NCI-H1417 treated with DMSO at 0.1 percent for 48 hours (cell line): ENCODE results near the gene KISS1R.
"Not testable (repeated sequence)": the region's sequence is repeated elsewhere in the genome, so short reads cannot be mapped to it uniquely, and the experiment has no call there.

Experiments used
- DNase-seq: peaks from one replicate; lab custom pipeline; 2025; lab: John Stamatoyannopoulos, UW

Gene KISS1R

DNA sequence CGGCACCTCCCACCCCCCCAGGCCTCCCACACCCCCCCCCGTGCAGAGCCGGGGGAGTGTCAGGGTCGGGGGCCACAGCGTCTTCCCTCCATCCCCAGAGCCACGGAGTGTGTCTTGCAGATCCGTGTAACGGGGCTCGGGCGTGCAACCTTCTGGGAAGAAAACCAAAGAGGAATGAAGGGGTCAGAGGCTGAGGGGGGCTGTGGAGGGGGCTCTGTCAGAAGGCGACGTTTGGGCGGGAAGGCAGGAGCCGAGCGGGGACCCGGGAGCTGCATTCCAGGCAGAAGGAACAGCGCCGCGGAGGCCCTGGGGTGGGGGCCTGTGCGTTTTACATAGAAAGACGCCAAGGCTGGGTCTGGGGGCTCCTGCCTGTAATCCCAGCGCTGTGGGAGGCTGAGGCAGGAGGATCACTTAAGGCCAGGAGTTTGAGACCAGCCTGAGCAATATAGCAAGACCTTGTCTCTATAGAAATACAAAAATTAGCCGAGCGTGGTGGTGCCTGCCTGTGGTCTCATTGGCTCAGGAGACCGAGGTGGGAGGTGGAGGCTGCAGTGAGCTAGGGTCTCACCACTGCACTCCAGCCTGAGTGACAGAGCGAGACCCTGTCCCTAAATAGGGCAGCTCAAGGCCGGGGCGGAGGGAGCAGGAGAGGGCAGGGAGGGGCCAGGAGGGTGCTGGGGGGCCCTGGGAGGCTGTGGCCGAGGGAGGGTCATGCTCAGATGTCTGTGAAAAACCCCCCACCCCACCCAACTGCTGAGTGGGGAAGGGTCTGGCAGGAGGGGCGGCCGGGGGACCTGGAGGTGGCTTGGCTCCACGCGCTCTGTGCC is 36.5 kb downstream of the KISS1R start:
- no peak for DNase-seq

DNA sequence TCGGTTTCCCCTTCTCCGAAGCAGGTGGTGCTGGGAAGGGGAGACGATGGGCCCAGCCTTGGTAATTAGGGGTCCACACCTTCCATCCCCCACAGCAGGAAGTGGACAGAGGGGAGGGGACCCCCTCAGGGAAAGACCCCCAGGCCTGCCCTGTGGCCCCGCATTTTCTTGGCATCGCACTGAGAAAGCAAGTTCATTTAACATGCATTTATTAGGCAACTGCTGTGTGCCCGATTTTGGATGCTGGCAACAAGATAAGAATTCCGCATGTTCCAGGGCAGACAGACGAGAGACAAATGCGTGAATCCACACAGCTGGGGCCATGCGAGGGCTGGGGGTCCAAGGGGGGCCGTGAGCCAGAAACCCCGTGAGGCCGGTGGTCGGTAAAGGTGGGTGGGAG is 37.1 kb downstream of the KISS1R start:
- no peak for DNase-seq

DNA sequence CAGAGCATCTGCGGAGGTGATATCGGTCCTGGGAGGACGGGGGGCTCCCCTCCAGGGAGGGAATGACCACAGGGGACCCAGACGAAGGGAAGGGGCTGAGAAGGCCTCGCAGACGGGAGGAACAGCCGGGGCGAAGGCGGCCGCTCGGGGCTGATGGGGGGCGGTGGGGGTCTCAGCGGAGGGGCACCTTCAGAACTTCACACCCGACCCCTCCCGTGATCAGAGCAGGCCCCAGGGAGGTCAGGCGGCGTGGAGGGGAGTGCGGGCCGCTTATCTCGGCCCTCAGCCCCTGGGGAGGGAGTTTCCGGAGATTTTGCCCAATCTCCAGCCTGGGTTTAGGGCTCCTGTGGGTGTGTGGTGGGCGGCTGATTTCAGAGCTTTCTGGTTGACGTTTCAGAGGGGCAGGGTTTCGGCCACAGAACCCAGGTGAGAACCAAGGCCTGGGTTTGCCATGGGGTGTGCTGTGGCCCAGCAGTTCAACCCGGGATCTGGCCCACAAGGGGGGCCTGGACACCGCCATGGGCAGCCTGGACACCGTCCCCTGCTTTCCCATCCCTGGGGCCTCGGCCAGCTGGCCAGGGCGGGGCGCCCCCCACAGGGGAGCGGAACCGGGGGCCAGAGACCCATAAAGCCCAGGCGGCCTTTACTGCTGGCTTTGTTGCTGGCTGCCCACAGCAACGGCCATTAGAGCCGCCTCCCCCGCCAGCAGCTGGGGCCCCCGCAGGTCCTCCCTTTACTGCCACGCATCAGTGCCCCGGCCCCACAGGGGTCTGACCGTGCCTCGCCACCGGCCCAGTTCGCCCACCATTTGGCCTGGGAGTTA is 37.8 kb downstream of the KISS1R start:
- DNase-seq = no peak

DNA sequence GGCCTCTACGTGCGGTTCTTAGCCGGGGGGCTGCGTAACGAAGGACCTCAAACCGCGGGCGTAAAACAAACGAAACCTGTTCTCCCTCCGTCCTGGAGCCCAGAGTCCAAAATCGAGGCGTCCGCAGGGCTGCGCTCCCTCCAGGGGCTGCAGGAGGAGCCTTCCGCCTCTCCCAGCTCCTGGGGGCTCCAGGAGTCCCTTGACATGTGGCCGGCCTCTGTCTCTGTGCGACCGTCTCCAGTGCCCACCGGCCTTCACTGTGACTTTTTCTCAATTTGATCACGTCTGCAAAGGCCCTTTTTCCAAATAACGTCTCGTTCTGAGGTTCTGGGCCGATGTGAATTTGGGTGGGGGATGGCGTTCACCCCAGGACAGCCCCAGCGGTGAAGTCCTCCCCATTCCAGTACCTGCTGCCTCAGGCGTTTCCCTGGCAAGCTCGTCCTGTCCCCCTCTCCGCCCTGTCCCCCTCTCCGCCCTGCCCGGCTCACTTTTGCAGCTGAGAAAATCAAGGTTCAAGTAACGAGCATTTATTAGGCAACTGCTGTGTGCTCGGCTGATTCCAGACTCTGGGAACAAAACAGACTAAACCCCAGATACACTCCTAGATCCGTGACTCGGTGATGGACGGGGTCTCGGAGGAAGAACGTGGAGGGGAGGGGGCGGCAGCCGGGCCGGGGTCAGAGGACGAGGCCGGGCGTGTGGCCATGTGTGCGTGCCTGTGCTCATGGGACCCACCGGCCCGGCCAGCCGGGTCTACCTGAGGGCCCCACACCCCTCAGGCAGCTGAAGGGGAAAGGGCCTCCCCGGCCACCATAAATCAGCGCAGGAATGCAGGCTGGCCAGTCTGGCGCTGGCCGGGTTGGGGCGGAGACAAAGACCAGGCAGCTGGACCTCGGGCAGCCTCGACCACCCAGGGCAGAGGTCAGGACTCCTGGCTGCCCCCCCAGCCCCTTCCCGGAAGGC is 39.0 kb downstream of the KISS1R start:
- DNase-seq = no peak

DNA sequence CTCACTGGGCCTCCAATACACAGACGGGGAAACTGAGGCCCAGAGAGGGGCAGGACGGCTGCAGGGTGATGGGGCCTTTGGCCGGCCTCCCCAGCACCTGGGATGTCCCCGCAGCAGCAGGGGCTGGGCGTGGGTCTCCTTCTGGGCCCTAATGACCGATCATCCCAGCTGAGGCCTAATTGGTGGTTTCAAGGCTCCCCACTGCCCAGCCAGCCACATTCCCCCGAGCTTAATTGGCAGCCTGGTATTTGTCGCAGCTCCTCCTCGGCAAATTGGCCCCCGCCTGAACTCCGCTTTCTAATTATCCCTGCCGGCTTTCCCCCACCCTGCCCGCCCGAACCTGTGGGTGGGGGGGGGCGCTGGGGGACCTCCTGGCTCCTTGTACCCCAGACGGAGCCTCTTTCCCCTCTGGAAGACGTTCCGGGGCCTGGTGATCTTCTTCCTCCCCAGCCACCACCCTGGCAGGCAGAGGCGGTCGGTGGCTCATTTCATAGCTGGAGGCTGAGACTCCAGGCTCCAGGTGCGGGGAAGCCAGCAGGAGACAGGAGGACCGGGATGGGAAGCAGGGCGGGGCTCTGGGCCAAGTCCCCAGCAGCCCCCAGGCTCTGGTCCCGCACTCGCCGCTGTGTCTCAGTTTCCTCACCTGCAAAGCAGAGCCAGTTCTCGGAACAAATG is 39.8 kb downstream of the KISS1R start:
- DNase-seq = no peak

DNA sequence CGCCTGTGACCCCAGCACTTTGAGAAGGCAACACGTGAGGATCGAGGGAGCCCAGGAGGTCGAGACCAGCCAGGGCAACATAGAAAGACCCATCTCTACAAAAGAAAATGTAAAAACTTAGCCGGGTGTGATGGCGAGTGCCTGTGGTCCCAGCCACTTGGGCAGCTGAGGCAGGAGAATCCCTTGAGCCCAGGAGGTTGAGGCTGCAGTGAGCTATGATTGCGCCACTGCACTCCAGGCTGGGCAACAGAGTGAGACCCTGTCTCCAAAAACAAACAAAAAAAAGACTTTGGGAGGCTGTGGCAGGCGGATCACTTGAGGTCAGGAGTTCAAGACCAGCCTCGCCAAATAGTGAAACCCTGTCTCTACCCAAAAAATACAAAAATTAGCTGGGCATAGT is 40.4 kb downstream of the KISS1R start:
- not testable (repeated sequence) for DNase-seq

DNA sequence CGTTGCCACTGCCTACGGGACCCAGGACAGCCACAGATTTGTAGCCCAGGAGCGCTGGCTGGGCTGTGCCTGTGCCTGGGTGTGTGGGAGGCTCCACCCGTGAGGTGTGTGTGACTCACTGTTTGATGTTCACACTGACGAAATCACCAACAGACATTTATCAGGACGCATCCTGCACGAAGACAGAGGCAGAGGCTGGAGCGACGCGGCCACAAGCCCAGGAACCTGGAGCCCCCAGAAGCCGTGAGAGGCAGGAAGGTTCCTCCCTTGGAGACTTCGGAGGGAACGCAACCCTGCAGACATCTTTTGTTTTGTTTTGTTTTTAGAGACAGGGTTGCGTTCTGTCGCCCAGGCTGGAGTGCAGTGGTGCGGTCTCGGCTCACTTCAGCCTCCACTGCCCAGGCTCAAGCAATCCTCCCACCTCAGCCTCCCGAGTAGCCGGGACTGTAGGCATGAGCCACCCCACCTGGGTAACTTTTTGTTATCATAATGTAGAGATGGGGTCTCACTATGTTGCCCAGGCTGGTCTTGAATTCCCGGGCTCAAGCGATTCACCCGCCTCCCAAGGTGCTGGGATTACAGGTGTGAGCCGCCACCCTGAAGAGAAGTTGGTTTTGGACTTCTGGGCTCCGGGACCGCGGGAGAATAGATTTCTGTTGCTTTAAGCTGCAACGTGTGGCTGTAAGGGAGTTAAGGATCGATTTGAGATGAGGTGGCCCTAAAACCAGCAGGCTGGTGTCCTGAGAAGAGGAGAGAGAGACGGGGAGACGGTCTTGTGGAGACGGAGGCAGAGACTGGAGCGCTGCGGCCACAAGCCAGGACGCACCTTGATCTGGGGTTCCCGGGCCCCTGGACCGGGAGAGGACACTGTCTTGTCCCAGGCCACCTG is 42.1 kb downstream of the KISS1R start:
- no peak for DNase-seq

DNA sequence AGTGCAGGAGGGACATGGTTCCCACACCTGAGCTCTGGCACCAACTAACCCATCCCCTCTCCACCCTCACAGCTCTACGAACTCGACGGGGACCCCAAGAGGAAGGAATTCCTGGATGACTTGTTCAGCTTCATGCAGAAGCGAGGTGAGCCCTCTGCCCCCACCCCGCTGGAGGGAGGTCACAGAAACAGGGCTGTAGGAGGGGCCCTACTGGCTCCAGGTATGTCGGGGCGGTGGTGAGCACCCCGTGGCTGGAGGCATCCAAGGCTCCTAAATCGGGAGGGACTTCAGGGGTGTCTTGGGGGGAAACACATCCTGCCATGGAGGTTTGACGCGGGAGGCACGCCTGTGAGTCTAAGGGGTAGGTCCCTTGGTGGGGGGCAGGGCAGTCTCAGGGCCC is 42.9 kb downstream of the KISS1R start:
- no peak for DNase-seq

DNA sequence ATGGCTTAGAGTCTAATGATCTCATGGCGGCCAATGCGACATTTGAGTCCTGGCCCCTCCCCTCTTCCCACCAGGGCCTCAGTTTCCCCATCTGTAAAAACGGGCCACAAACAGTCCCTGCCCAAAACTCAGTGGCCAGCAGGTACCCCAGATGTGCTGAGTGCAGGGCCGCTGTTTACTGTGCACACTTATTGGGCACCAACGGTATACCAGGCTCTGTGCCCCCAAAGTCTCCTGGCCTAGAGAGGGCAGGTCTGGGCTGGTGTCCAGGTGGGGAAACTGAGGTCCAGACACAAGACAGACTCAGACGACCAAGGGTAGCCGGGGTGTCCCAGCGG is 43.4 kb downstream of the KISS1R start:
- no peak for DNase-seq

DNA sequence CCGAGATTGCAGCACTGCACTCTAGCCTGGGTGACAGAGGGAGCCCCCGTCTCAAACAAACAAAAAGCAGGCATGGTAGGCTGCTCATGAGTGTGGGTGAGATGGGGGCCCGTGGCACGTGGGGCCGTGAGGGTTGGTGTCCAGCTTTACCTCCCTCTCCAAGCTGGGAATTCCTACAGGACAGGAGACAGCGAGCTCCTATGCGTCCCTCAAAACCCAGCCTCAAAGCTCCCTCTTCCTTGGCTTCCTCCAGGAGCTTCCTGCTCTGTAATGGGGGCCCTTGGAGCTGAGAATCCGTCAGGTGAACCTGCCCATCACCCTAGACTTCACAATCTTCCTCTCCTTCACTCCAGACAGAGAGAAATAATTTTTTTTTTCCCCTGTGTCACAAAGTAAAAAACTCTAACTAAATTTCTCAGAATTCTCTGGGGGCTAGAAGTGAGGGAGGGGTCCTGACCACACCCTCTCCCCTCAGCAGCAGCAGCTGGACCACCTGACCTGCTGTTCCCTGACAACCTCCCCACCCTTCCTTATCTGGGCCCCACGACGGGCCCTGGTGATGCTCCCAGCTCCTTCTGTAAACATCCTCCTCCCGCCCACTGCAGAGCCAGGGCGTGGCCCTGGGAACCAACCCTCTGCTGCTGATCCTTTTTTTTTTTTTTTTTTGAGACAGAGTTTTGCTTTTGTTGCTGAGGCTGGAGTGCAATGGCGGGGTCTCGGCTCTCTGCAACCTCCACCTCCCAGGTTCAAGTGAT is 44.9 kb downstream of the KISS1R start:
- DNase-seq = no peak

DNA sequence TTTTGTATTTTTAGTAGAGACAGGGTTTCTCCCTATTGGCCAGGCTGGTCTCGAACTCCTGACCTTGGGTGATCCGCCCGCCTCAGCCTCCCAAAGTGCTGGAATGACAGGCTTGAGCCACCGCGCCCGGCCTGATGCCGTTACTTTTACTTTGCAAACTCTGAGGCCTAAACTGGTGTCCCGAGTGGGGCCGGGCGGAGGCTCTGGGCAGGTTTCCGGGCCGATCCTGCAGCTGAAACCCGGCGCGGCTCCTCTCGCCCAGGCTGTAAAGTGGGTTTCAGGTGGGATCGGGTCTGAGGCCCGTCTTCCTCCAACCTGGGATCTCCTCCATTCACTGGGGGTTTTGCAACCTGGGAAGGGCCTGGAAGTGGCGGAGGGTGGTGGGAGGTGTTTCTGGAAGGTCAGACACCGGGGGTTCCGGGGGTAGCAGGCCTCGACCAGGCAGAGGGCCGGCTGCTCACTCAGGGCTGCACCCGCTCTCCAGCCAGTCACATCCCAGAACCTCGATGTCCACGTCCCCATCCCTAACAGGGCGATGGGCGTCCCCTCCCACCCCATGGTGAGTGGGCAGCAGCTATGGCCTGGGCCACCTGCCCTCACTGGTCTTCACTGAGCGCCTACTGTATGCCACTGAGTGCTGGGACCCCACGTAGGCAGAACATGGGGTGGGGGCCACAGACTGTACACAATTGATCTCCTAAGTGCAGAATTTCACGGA is 45.7 kb downstream of the KISS1R start:
- no peak for DNase-seq

DNA sequence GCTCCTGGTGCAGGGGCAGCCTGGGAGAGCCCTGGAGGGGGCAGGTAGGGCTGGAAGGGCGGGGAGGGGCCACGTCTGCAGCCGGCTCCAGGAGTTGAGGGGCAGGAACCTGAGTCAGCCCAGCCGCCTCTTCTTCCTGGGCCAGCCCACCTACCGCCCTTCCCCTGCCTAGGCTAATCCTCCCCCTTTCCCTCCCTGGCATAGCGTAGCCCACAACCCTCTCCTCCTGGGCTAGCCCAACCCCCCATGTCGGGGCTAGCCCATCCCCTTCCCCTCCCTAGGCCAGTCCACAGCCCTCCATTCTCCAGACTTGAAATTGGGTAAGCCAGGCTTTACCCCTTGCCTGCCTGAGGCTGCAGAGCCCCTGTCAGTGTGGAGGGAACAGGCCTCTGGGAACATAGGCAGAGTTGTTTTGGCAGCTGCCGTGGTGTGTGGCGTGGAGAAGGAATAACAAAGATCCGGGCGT is 46.4 kb downstream of the KISS1R start:
- DNase-seq = no peak

DNA sequence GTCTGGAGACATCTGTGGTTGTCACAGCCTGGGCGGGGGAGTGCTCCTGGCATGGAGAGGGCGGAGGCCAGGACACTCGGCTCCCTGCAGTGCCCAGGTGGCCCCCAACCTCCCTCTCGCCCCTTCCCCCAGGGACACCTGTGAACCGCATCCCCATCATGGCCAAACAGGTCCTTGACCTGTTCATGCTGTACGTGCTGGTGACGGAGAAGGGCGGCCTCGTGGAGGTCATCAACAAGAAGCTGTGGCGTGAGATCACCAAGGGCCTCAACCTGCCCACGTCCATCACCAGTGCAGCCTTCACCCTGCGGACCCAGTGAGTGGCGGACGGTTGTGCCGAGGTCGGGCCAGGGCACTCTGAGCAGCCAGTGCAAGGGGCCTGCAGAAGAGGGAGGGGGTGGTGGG is 47.0 kb downstream of the KISS1R start:
- no peak for DNase-seq

DNA sequence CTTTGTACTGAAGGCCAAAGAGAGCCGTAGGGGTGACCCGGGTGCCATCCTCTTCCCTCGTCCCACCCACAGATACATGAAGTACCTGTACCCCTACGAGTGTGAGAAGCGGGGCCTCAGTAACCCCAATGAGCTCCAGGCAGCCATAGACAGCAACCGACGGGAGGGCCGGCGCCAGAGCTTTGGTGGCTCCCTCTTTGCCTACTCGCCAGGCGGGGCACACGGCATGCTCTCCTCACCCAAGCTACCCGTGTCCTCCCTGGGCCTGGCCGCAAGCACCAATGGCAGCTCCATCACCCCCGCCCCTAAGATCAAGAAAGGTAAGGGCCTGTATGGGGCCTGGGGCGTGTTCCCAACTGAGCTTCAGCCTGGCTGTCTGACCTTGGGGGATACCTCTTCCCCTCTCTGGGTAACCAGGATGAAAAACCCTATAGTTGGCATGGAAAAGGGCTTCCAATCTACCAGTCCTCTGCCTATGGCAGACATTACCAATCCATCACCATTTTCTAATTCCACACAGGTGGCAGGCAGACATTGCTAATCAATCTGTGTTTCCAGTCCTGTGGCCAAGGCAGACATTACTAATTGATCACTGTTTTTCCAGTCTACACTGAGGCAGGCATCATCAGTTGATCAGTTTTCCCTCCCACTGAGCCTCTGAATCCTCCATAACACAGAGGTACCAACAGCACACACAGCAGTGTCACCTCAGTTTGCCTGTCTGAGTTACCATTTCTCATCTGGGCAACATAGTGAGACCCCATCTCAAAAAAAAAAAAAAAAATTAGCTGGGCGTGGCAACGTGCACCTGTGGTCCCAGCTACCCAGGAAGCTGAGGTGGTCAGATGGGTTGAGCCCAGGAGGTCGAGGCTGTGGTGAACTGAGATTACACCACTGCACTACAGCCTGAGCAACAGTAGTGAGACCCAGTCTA is 47.9 kb downstream of the KISS1R start:
- DNase-seq = no peak

DNA sequence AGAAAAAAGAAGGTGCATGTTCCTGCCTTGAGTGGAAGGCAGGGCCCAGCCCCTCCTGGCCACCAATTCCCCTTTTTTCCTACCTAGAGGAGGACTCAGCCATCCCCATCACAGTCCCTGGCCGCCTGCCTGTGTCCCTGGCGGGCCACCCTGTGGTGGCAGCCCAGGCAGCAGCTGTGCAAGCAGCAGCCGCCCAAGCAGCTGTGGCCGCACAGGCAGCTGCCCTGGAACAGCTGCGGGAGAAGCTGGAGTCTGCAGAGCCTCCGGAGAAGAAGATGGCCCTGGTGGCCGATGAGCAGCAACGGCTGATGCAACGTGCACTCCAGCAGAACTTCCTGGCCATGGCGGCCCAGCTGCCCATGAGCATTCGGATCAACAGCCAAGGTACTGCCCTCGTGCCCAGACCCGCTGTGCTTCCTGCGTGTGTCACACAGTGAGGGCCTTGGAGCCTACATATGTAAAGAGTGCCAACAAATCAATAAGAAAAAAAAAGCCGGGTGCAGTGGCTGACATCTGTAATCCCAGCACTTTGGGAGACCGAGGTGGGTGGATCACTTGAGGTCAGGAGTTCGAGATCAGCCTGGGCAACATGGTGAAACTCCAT is 49.5 kb downstream of the KISS1R start:
- DNase-seq = no peak
